ENCODE data around the gene NELL1. TPM values are rescaled to one million over a fixed set of nuclear protein-coding genes. Genes with fewer than 3 reads are reported as not detected.

NELL1 gene
- total and polyA plus RNA-seq, 7 donors = 0.34 to 1.1 (median 0.62) TPM; not detected in 3

DNA sequence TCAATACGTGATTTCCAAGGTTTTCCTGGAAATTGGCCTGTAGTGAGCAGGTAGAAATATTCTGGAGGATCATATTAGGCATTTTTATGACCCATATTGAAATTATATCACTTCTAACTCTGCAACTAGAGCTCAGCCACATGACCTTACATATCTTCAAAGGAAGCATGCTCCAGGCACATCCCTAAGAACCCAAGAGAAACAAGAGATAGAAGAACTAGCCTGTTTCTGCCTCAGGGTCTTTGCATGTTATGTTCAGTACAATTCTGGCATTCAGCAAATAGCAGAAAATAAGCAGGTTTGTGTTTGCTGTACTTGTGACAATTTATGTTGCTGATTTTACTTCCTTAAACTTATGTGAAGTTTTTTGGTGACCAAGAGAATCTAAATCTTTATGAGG lies 859.8 kb downstream of the NELL1 start:
- no peak for DNase-seq
- no peak for TF ChIP-seq EP300 (IDR thresholded peaks at IDR 0.05)
- TF ChIP-seq, protein P1, sequence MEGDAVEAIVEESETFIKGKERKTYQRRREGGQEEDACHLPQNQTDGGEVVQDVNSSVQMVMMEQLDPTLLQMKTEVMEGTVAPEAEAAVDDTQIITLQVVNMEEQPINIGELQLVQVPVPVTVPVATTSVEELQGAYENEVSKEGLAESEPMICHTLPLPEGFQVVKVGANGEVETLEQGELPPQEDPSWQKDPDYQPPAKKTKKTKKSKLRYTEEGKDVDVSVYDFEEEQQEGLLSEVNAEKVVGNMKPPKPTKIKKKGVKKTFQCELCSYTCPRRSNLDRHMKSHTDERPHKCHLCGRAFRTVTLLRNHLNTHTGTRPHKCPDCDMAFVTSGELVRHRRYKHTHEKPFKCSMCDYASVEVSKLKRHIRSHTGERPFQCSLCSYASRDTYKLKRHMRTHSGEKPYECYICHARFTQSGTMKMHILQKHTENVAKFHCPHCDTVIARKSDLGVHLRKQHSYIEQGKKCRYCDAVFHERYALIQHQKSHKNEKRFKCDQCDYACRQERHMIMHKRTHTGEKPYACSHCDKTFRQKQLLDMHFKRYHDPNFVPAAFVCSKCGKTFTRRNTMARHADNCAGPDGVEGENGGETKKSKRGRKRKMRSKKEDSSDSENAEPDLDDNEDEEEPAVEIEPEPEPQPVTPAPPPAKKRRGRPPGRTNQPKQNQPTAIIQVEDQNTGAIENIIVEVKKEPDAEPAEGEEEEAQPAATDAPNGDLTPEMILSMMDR (IDR thresholded peaks at IDR 0.05) = no peak
- no peak for TF ChIP-seq POLR2AphosphoS5 (IDR thresholded peaks at IDR 0.05)
- TF ChIP-seq POLR2A (IDR thresholded peaks at IDR 0.05) = no peak
- H3K4me1 ChIP-seq = no peaks in the 10 kb centered on the region
- intact Hi-C loops (cut with DNase I) = no loop called here
- H3K4me3 ChIP-seq = no peak overlapping the region
- 45 to 72% methylated on average over 1 of the region's 1 CpG for WGBS, 2 donors
- H3K27ac ChIP-seq = no peak overlapping the region
- no peaks in the 10 kb centered on the region for H3K9me3 ChIP-seq
- no peaks in the 10 kb centered on the region for H3K36me3 ChIP-seq
- no peaks in the 10 kb centered on the region for H3K27me3 ChIP-seq

DNA sequence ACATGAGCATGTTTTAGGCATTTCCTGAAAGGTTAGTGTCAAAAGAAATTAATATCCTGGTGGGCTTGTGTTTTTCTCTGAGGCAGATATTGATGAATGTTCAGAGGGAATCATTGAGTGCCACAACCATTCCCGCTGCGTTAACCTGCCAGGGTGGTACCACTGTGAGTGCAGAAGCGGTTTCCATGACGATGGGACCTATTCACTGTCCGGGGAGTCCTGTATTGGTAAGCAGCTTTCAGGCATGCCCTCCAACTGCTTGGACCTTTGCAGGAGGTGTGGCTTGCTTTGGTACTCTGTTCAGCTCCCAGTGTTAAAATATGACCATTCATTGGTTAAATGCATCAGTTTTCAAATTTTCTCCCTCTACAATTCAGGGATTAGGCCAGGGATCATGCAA lies 864.9 kb downstream of the NELL1 start:
- 85 to 87% methylated on average over 5 of the region's 5 CpGs for WGBS, 2 donors
- no peaks in the 10 kb centered on the region for H3K36me3 ChIP-seq
- TF ChIP-seq EP300 (IDR thresholded peaks at IDR 0.05) (no peak), POLR2AphosphoS5 (IDR thresholded peaks at IDR 0.05) (no peak), POLR2A (IDR thresholded peaks at IDR 0.05) (no peak)
- TF ChIP-seq, protein P1 (IDR thresholded peaks at IDR 0.05) = no peak
- intact Hi-C loops (cut with DNase I) = no loop called here
- no peak for DNase-seq
- H3K4me1 ChIP-seq = no peaks in the 10 kb centered on the region
- no peaks in the 10 kb centered on the region for H3K27me3 ChIP-seq
- H3K27ac ChIP-seq = no peak overlapping the region
- no peak overlapping the region for H3K4me3 ChIP-seq
- no peaks in the 10 kb centered on the region for H3K9me3 ChIP-seq

DNA sequence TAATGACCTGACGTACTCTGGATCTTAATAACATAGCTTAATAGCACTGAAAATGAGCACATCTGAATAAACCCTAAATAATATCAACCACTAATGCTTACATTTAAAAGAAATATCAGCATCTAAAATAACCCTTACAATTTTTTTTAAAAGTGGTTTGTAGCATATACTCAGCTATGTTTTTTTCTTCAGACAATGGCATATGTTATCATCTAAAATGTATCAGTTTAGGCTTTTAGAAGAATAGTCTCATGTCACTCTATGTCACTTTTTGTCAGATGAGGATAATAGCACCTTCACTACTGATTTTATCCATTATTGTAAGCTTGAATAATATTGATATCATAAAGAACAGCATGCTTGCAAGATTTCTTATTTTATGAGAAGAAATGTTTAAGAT lies 868.6 kb downstream of the NELL1 start:
- Histone ChIP-seq H3K27me3 (no peaks in the 10 kb centered on the region), H3K4me1 (no peaks in the 10 kb centered on the region), H3K4me3 (no peak overlapping the region), H3K9me3 (no peaks in the 10 kb centered on the region), H3K27ac (no peak overlapping the region), H3K36me3 (no peaks in the 10 kb centered on the region)
- intact Hi-C loops (cut with DNase I) = no loop called here
- WGBS, 2 donors = 84 to 86% methylated on average over 1 of the region's 1 CpG
- no peak for DNase-seq
- no peak for TF ChIP-seq POLR2AphosphoS5 (IDR thresholded peaks at IDR 0.05)
- TF ChIP-seq EP300 (IDR thresholded peaks at IDR 0.05) = no peak
- TF ChIP-seq, protein P1 (IDR thresholded peaks at IDR 0.05) = no peak
- TF ChIP-seq POLR2A (IDR thresholded peaks at IDR 0.05) = no peak

DNA sequence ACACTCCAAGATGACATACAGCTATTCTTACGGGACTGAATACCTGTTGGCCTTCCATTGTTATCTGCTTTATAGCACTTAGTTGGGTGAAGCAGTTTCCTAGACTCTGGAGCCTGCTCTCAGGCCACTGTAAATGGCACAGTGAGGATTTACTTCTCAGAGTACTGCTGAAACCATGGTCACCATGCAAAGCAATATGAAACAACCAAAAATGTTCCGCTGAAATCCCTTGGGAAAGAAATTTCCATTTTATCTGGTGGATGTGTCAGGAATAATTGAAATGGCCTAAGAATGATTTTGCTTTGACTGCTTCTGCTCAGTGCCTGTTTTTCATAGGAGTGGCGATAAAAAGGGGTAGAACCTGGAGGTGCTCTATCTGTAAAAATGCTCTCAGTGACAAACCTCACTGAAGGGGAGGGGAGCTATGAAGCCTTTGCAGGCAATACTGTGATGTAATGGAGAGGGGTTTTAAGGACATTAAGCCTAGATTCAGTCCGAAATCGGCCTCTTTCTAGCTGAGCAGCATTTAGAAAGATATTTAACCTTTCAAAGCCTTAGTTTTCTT lies 871.9 kb downstream of the NELL1 start:
- intact Hi-C loops (cut with DNase I) = no loop called here
- Histone ChIP-seq H3K4me1 (no peaks in the 10 kb centered on the region), H3K4me3 (no peak overlapping the region), H3K36me3 (no peaks in the 10 kb centered on the region), H3K27ac (no peak overlapping the region), H3K27me3 (no peaks in the 10 kb centered on the region), H3K9me3 (no peaks in the 10 kb centered on the region)
- WGBS, 2 donors = 83 to 90% methylated on average over 5 of the region's 5 CpGs
- TF ChIP-seq EP300 (IDR thresholded peaks at IDR 0.05) = no peak
- TF ChIP-seq, protein P1 (IDR thresholded peaks at IDR 0.05) = no peak
- TF ChIP-seq POLR2AphosphoS5 (IDR thresholded peaks at IDR 0.05) = no peak
- TF ChIP-seq POLR2A (IDR thresholded peaks at IDR 0.05) = no peak
- no peak for DNase-seq

DNA sequence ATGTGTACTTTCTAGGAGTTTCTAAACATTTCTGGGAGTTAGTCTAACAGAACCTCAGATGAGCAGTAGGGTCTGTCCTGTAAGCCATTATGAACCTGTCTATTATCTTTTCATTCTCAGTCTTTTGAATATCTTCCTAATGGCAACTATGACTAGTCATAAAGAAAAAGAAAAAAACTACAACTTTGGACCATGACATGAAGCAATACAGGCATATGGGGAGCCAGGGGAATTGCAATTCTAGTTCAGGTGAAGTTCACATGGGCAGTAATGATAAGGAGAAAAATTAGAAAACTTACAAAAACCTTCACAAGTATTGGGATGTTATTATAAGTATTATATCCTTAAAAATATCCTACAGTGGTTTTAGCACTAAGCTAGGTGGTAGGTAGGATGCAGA lies 874.5 kb downstream of the NELL1 start:
- DNase-seq = no peak
- Histone ChIP-seq H3K4me3 (no peak overlapping the region), H3K27me3 (no peaks in the 10 kb centered on the region), H3K4me1 (no peaks in the 10 kb centered on the region), H3K9me3 (no peaks in the 10 kb centered on the region), H3K36me3 (no peaks in the 10 kb centered on the region), H3K27ac (no peak overlapping the region)
- intact Hi-C loops (cut with DNase I) = no loop called here
- TF ChIP-seq EP300 (IDR thresholded peaks at IDR 0.05) (no peak), POLR2AphosphoS5 (IDR thresholded peaks at IDR 0.05) (no peak), POLR2A (IDR thresholded peaks at IDR 0.05) (no peak)
- TF ChIP-seq, protein P1 (IDR thresholded peaks at IDR 0.05) = no peak
